PC-3 (cell line): ENCODE results near the gene SPATA6. TPM values are rescaled to one million over a fixed set of nuclear protein-coding genes. Genes with fewer than 3 reads are reported as not detected.
"Not testable (repeated sequence)": the region's sequence is repeated elsewhere in the genome, so short reads cannot be mapped to it uniquely, and the experiment has no call there.

ENCODE experiments used
- ATAC-seq: fragments of 200-7000 bp; cut with Tn5 transposase; 2 replicates; pipeline ENCODE4 v1.9.1; 2020; ENCODE audit warnings: mild to moderate bottlenecking, moderate library complexity
- BruUV-seq: library from RNA; stranded (reverse); fragments of 400-500 nt; replicated peaks from 2 replicates; lab custom pipeline; 2021; lab: Mats Ljungman, UMichigan
- CTCF ChIA-PET: fragments of 300-600 bp; sonication (Branson Sonifier 250); formaldehyde crosslinking; loops from one replicate; lab custom pipeline; 2022; ENCODE audit warnings: antibody characterized with exemption; lab: Charles Lee
- POLR2A ChIA-PET: fragments of 300-600 bp; sonication (Branson Sonifier 250); formaldehyde crosslinking; loops from one replicate; lab custom pipeline; 2022; ENCODE audit warnings: antibody characterized with exemption; ENCODE audit not compliant: unreplicated experiment; lab: Charles Lee
- DNase-seq: peaks from one replicate; pipeline ENCODE4 v3.0.0-alpha.2; 2015
- H2AFZ ChIP-seq: fragments of 300-600 bp; sonication (generic); 2 replicates; pipeline ENCODE4 v1.6.0; 2016; ENCODE audit warnings: antibody characterized with exemption, low read length
- H3F3A ChIP-seq: fragments of 300-600 bp; sonication (generic); one replicate; pipeline ENCODE4 v1.6.0; 2017; ENCODE audit warnings: antibody characterized with exemption, low read length, control low read depth, mild to moderate bottlenecking; ENCODE audit not compliant: unreplicated experiment
- H3K27ac ChIP-seq: fragments of 300-600 bp; sonication (generic); 2 replicates; pipeline ENCODE4 v1.5.1; 2016; ENCODE audit warnings: mild to moderate bottlenecking, low read length
- H3K27me3 ChIP-seq: fragments of 300-600 bp; sonication (generic); 2 replicates; pipeline ENCODE4 v1.6.1; 2016; ENCODE audit warnings: low read length, mixed read lengths
- H3K36me3 ChIP-seq: fragments of 300-600 bp; sonication (generic); 2 replicates; pipeline ENCODE4 v1.6.1; 2016; ENCODE audit warnings: low read depth, mixed run types, low read length, mixed read lengths
- H3K4me1 ChIP-seq: fragments of 300-600 bp; sonication (generic); 2 replicates; pipeline ENCODE4 v1.5.1; 2016; ENCODE audit warnings: low read length; ENCODE audit not compliant: insufficient read depth
- H3K4me2 ChIP-seq: fragments of 300-600 bp; sonication (generic); 2 replicates; pipeline ENCODE4 v1.6.0; 2016; ENCODE audit warnings: low read length
- H3K4me3 ChIP-seq: fragments of 300-600 bp; sonication (generic); 2 replicates; pipeline ENCODE4 v1.5.1; 2016; ENCODE audit warnings: mild to moderate bottlenecking, low read length, mixed read lengths
- H3K79me2 ChIP-seq: fragments of 300-600 bp; sonication (generic); 2 replicates; pipeline ENCODE4 v1.6.1; 2017; ENCODE audit warnings: low read length, mixed read lengths
- H3K9ac ChIP-seq: fragments of 300-600 bp; sonication (generic); 2 replicates; pipeline ENCODE4 v1.6.0; 2016; ENCODE audit warnings: mild to moderate bottlenecking, low read length
- H3K9me2 ChIP-seq: fragments of 300-600 bp; sonication (generic); replicated peaks from 2 replicates; pipeline ENCODE4 v1.6.1; 2016; ENCODE audit warnings: mixed run types, low read length, mixed read lengths
- H3K9me3 ChIP-seq: fragments of 300-600 bp; sonication (generic); 2 replicates; pipeline ENCODE4 v1.6.1; 2016; ENCODE audit warnings: low read length, mixed read lengths
- H4K20me1 ChIP-seq: fragments of 300-600 bp; sonication (generic); 2 replicates; pipeline ENCODE4 v1.6.1; 2016; ENCODE audit warnings: low read length, mixed read lengths
- CTCF ChIP-seq: fragments of 300-600 bp; sonication (generic); conservative IDR thresholded peaks from 2 replicates; pipeline ENCODE4 v1.5.1; 2017; ENCODE audit warnings: antibody characterized with exemption, low read depth, mild to moderate bottlenecking, low read length
- EZH2 ChIP-seq: fragments of 300-600 bp; sonication (generic); IDR thresholded peaks from one replicate; pipeline ENCODE4 v1.6.1; 2017; ENCODE audit warnings: antibody characterized with exemption, mild to moderate bottlenecking, low read length; ENCODE audit not compliant: unreplicated experiment
- EZH2phosphoT487 ChIP-seq: fragments of 300-600 bp; sonication (generic); IDR thresholded peaks from 2 replicates; pipeline ENCODE4 v1.6.1; 2018; ENCODE audit warnings: mild to moderate bottlenecking, antibody characterized with exemption, low read length, borderline replicate concordance
- intact Hi-C: fragments of 100-400 bp; cut with micrococcal nuclease; formaldehyde crosslinking; loops from 2 replicates; pipeline ENCODE4 v1.9.0; 2023
- total RNA-seq: library from RNA; depleted of rRNA; stranded (reverse); fragments of >200 nt; gene quantifications from 2 replicates; pipeline ENCODE4 v1.2.3, GENCODE V29; 2014

SPATA6 gene
- total RNA-seq, 1 experiment from 2014 or later = 0.40 TPM

- Histone ChIP-seq H3K79me2 (no peaks in the 10 kb centered on the region), H3K9me2 (no peaks in the 10 kb centered on the region), H3K4me3 (no peak overlapping the region), H3F3A (no peaks in the 10 kb centered on the region), H3K9me3 (no peaks in the 10 kb centered on the region), H2AFZ (no peak overlapping the region), H3K27me3 (no peaks in the 10 kb centered on the region), H3K36me3 (no peaks in the 10 kb centered on the region), H3K27ac (no peak overlapping the region), H3K4me1 (no peaks in the 10 kb centered on the region), H4K20me1 (no peaks in the 10 kb centered on the region), H3K9ac (no peak overlapping the region), H3K4me2 (no peak overlapping the region)
- no TSS peak for BruUV-seq
- DNase-seq = no peak
- ATAC-seq = no peak
- ChIA-PET CTCF (no interaction called here), POLR2A (no interaction called here)
- intact Hi-C loops = no loop called here
- no peak for TF ChIP-seq EZH2
- no peak for TF ChIP-seq CTCF
Observed at GRCh38 chr1:48329486-48329885, 142.5 kb downstream of the SPATA6 start.

GRCh38 chr1:48311829-48312228 is 160.2 kb downstream of the SPATA6 start:
- BruUV-seq, H3K4me2 ChIP-seq, H4K20me1 ChIP-seq, H2AFZ ChIP-seq, H3F3A ChIP-seq, H3K27me3 ChIP-seq, H3K9me2 ChIP-seq, H3K27ac ChIP-seq, DNase-seq, intact Hi-C loops, H3K9ac ChIP-seq, H3K4me1 ChIP-seq, ATAC-seq, H3K36me3 ChIP-seq, H3K79me2 ChIP-seq, H3K9me3 ChIP-seq, POLR2A ChIA-PET, CTCF ChIA-PET, H3K4me3 ChIP-seq: not testable (repeated sequence)

- H3K4me2 ChIP-seq = no peak overlapping the region
- ATAC-seq (no peak), DNase-seq (no peak)
- ChIA-PET CTCF (no interaction called here), POLR2A (no interaction called here)
- no peaks in the 10 kb centered on the region for H3K9me2 ChIP-seq
- intact Hi-C loops = no loop called here
- no peak overlapping the region for H3K27ac ChIP-seq
- no peaks in the 10 kb centered on the region for H3K27me3 ChIP-seq
- H3K4me1 ChIP-seq = no peaks in the 10 kb centered on the region
- no peak overlapping the region for H2AFZ ChIP-seq
- no peak overlapping the region for H3K4me3 ChIP-seq
- TF ChIP-seq CTCF (no peak), EZH2 (no peak), EZH2phosphoT487 (no peak)
- no peaks in the 10 kb centered on the region for H4K20me1 ChIP-seq
- no TSS peak for BruUV-seq
- no peaks in the 10 kb centered on the region for H3F3A ChIP-seq
- no peaks in the 10 kb centered on the region for H3K36me3 ChIP-seq
- H3K9me3 ChIP-seq = no peaks in the 10 kb centered on the region
- H3K9ac ChIP-seq = no peak overlapping the region
- no peaks in the 10 kb centered on the region for H3K79me2 ChIP-seq
Observed at GRCh38 chr1:48309564-48310082, 162.4 kb downstream of the SPATA6 start.
